ENCODE results near the gene FAAP20.
A peak's percentile ranks its signal among the peaks of the same experiment; 100 is the strongest.

DNA sequence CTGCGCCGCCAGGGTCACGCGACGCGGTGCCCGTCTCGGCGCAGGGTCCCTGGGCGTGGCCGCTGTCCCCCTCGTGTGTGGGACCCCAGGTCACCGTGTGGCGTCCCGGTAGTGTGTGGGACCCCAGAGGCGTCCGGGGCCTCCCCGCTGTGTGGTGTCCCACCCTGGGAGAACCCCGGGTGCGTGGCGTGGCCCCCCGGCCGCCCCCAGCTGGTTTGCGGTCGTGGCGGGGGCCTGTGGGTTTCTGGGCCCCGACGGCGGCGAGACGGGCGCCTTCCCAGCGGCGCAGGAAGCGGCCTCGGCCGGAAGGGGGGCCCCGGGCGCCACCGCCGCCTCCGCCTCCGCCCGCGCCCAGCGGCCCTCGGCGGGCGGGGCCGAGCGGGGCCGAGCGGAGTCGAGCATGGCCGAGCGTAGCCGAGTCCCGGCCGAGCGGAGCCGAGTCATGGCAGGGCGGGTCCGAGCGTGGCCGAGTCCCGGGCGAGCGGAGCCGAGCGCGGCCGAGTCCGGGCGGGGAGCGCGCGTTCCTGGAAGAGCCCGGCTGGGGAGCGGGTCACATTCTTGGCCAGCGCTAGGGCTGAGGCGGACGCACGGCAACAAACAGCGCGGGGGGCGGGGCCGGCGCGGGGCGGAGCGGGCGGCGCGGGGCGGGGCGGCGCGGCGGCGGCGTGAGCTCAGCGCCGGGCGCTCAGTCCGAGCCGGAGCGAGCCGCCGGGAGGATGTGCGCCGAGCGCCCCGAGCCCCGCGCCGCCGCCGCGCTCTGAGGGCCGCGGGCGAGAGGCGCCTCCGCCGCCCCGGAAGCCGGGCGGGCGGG is 33.0 kb upstream of the FAAP20 start:
- peak in 1 of 2 experiments; percentile 91; a peak in 1 of 3 replicates for TF ChIP-seq EP300 (IDR thresholded peaks at IDR 0.05; ENCODE audit: borderline replicate concordance in 1 of 2, low read depth in 2 of 2, low read length in 2 of 2)
- TF ChIP-seq EZH2 (IDR thresholded peaks at IDR 0.05; ENCODE audit: low read depth, low read length, severe bottlenecking) = no peak
- TF ChIP-seq, protein P1, sequence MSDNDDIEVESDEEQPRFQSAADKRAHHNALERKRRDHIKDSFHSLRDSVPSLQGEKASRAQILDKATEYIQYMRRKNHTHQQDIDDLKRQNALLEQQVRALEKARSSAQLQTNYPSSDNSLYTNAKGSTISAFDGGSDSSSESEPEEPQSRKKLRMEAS (IDR thresholded peaks at IDR 0.05) = no peak
- TF ChIP-seq RXRA (IDR thresholded peaks at IDR 0.05; ENCODE audit: insufficient read depth, low read depth, low read length) = no peak
- peak in 1 of 2 experiments; percentile 24; a peak in 2 of 4 replicates for TF ChIP-seq RAD21 (IDR thresholded peaks at IDR 0.05 in 1 of 2, conservative IDR thresholded peaks at IDR 0.05 in 1 of 2; ENCODE audit: low read depth in 2 of 2, low read length in 2 of 2)
- TF ChIP-seq, protein P2, sequence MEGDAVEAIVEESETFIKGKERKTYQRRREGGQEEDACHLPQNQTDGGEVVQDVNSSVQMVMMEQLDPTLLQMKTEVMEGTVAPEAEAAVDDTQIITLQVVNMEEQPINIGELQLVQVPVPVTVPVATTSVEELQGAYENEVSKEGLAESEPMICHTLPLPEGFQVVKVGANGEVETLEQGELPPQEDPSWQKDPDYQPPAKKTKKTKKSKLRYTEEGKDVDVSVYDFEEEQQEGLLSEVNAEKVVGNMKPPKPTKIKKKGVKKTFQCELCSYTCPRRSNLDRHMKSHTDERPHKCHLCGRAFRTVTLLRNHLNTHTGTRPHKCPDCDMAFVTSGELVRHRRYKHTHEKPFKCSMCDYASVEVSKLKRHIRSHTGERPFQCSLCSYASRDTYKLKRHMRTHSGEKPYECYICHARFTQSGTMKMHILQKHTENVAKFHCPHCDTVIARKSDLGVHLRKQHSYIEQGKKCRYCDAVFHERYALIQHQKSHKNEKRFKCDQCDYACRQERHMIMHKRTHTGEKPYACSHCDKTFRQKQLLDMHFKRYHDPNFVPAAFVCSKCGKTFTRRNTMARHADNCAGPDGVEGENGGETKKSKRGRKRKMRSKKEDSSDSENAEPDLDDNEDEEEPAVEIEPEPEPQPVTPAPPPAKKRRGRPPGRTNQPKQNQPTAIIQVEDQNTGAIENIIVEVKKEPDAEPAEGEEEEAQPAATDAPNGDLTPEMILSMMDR (IDR thresholded peaks at IDR 0.05; ENCODE audit: control extremely low read depth in 1 of 3, insufficient read depth in 1 of 3, low read depth in 1 of 3, low read length in 3 of 3) = no peak
- peak; percentile 83 for TF ChIP-seq TEAD4 (IDR thresholded peaks at IDR 0.05; ENCODE audit: low read depth, low read length)
- TF ChIP-seq BRCA1 (IDR thresholded peaks at IDR 0.05; ENCODE audit: low read depth, low read length) = no peak
- TF ChIP-seq POLR2AphosphoS5 (IDR thresholded peaks at IDR 0.05; ENCODE audit: low read depth, low read length) = peak; percentile 53; the same call in 1 of the 2 replicates
- no peak for TF ChIP-seq BCL11A (IDR thresholded peaks at IDR 0.05; ENCODE audit: low read depth in 2 of 2, low read length in 2 of 2)
- TF ChIP-seq MAFK (IDR thresholded peaks at IDR 0.05; ENCODE audit: low read depth, low read length) = no peak
- TF ChIP-seq GABPA (IDR thresholded peaks at IDR 0.05; ENCODE audit: borderline replicate concordance, insufficient read depth, low read length) = no peak

Data from H1 (cell line).